ENCODE measurements around the gene PPP4R4. TPM values are rescaled to one million over a fixed set of nuclear protein-coding genes. Genes with fewer than 3 reads are reported as not detected.
A peak's percentile ranks its signal among the peaks of the same experiment; 100 is the strongest.

The PPP4R4 gene
- total RNA-seq, 3 donors from 2014 or later, result 2.0 to 4.2 (median 2.8) TPM

DNA sequence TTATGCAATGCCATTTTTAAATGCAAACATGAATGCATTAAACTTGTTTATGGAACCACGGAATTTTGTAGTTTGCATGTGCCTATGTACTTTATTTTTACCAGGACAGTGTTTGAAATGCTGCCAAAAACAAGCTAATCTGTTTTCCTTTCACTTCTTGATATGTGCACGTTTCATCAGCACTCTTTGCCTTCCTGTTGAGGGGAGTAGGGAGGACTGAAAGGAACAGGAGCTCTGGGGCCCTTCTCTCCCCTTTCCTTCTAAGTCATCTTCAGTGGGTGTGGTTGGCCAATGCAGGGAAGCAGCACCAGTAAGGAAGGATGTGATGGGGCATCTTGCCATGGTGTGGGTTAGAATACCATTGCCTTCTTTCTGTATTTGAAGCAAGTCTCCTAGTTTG, 12.1 kb upstream of the PPP4R4 start:
- ATAC-seq (no peak), DNase-seq (no peak)
- Mint-ChIP-seq H3K36me3 (ENCODE audit: insufficient read depth) (no peaks in the 10 kb centered on the region), H3K27me3 (ENCODE audit: low read depth) (no peaks in the 10 kb centered on the region), H3K4me1 (ENCODE audit: low read depth) (peaks cover 67% of the 10 kb centered on the region), H3K9me3 (no peaks in the 10 kb centered on the region), H3K4me3 (no peak overlapping the region)

- Mint-ChIP-seq H3K36me3 (ENCODE audit: insufficient read depth) (no peaks in the 10 kb centered on the region), H3K4me3 (no peak overlapping the region), H3K9me3 (no peaks in the 10 kb centered on the region), H3K27me3 (ENCODE audit: low read depth) (no peaks in the 10 kb centered on the region), H3K4me1 (ENCODE audit: low read depth) (peaks cover 64% of the 10 kb centered on the region)
- ATAC-seq (no peak), DNase-seq (no peak)
Measured at GRCh38 chr14:94162466-94162865, 11.7 kb upstream of the PPP4R4 start.

DNA sequence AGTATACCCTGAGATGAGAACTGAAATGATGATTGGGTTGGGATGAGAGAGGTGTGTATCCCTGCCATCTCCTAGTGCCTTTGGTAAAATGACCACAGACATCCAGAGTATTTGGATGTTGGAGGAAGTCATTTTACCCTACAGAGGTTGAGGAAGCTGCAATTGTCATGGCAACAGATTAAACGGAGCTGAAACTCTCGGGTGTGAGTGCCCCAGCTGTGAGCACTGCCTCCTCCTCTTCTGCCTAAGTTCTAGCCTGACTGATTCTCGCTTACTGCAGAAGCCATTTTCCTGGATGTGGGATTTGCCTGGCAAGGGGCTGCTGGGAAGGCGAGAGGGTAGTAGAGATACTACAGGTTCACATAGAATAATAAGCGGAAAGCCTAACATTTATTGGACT, 10.3 kb upstream of the PPP4R4 start:
- H3K27me3 Mint-ChIP-seq (ENCODE audit: low read depth), result no peaks in the 10 kb centered on the region
- no peaks in the 10 kb centered on the region for H3K36me3 Mint-ChIP-seq (ENCODE audit: insufficient read depth)
- ATAC-seq (peak in 1 of 2 donors; percentile 25), DNase-seq (no peak)
- peaks cover 50% of the 10 kb centered on the region for H3K4me1 Mint-ChIP-seq (ENCODE audit: low read depth)
- no peak overlapping the region for H3K4me3 Mint-ChIP-seq
- no peaks in the 10 kb centered on the region for H3K9me3 Mint-ChIP-seq

DNA sequence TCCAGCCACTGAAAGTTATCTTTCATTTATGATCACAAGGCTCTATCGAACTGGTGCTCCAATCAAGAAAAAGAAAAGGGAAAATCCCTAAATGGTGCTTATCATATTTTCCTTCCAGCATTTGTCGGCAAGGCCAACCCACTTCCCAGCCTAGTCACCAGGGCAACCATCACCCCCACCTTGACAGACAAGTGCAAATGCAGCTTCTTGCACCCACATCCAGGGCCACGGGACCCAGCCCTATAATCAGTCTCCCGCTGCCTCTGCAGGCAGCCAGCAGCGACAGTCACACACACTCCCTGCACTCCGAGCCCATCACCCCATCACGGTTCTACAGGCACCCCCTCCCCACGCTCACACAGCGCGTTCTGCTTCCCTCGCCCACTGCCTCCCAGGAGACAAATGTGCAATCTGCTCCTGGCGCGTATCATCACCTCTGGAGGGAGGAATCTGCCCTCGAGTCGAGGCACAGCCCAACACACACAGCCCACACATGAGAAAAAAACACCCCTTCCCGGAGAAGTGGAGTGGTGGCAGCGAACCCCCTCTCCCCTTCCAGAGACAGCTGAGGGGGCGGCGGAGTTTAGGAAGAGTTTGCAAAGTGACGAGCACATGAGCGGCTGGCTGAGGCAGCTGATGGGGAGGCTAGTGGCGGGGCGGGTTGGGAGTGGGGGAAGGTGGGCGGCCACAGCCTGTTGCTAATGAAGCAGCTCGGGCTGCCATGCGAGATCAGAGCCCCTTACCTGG, 9.3 kb upstream of the PPP4R4 start:
- Mint-ChIP-seq H3K36me3 (ENCODE audit: insufficient read depth) (no peaks in the 10 kb centered on the region), H3K4me3 (no peak overlapping the region), H3K9me3 (no peaks in the 10 kb centered on the region), H3K4me1 (ENCODE audit: low read depth) (peaks cover 43% of the 10 kb centered on the region), H3K27me3 (ENCODE audit: low read depth) (no peaks in the 10 kb centered on the region)
- no peak for DNase-seq
- ATAC-seq, result peak; percentile 48 to 70

DNA sequence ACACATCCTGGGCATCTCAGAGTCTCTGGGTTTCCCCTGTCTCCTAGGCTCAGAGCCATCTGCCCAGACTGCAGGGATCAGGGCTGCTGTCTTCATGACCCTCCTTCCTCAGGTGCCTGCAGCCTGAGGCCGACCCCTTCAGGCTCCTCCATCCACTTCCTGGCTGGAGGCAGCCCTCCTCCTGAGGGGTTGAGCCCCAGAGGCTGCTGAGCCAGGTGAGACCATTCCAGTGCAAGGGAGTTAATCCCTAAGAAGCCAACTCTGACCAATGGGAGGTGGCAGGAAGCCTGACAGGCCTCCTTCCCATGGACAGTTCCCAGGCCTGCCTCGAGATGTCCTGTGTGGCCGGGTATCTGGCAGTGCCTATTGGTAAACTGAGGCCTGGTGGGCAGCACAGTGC, 8.4 kb upstream of the PPP4R4 start:
- ATAC-seq, result no peak
- H3K4me3 Mint-ChIP-seq, result no peak overlapping the region
- H3K4me1 Mint-ChIP-seq (ENCODE audit: low read depth), result peaks cover 35% of the 10 kb centered on the region
- H3K27me3 Mint-ChIP-seq (ENCODE audit: low read depth), result no peaks in the 10 kb centered on the region
- DNase-seq, result no peak
- no peaks in the 10 kb centered on the region for H3K36me3 Mint-ChIP-seq (ENCODE audit: insufficient read depth)
- no peaks in the 10 kb centered on the region for H3K9me3 Mint-ChIP-seq

GRCh38 chr14:94170136-94170535, 4.0 kb upstream of the PPP4R4 start:
- H3K27me3 Mint-ChIP-seq (ENCODE audit: low read depth), result peaks cover 5% of the 10 kb centered on the region
- no peak overlapping the region for H3K4me3 Mint-ChIP-seq
- DNase-seq (no peak), ATAC-seq (no peak)
- no peaks in the 10 kb centered on the region for H3K9me3 Mint-ChIP-seq
- no peaks in the 10 kb centered on the region for H3K36me3 Mint-ChIP-seq (ENCODE audit: insufficient read depth)
- peaks cover 8% of the 10 kb centered on the region for H3K4me1 Mint-ChIP-seq (ENCODE audit: low read depth)

DNA sequence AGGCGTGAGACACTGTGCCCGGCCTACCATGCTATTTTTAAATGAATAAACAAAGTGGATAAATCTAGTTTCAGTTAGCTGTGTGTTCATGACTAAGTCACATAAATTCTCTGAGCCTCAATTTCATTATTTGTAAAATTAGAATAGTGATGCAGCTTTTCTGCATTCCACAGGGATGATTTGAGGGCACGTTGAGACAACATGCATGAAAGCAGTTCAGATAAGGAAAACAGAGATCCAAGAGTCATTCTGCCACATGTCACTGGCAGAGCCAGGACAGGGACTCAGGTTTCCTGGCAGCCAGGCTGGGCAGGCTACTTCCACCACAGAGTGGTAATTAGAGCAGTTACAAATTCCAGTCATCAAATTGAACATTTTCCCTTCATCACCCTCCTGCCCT, 2.9 kb upstream of the PPP4R4 start:
- Mint-ChIP-seq H3K9me3 (no peaks in the 10 kb centered on the region), H3K4me3 (no peak overlapping the region), H3K27me3 (ENCODE audit: low read depth) (peaks cover 10% of the 10 kb centered on the region), H3K36me3 (ENCODE audit: insufficient read depth) (no peaks in the 10 kb centered on the region), H3K4me1 (ENCODE audit: low read depth) (peaks cover 19% of the 10 kb centered on the region)
- DNase-seq (no peak), ATAC-seq (no peak)

DNA sequence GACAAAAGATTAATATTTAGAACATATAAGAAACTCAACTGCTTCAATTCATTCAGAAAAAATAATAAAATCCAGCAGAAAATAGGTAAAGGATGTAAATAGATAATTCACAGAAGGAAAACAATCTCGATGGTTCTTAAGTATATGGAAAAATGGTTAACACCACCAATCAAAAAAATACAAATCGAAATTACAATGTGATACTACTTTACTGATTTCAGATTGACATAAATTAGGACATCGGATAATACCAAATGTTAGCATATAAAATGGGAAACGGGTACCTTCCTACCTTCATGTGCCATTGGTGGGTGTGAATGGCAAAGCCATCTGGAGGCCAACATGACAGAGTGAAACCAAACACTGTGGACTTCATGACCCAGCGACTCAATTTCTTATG, 1.6 kb upstream of the PPP4R4 start:
- Mint-ChIP-seq H3K4me1 (ENCODE audit: low read depth) (peaks cover 26% of the 10 kb centered on the region), H3K4me3 (peak overlapping the region; percentile 79), H3K36me3 (ENCODE audit: insufficient read depth) (no peaks in the 10 kb centered on the region), H3K9me3 (no peaks in the 10 kb centered on the region), H3K27me3 (ENCODE audit: low read depth) (peaks cover 13% of the 10 kb centered on the region)
- ATAC-seq (no peak), DNase-seq (no peak)

- ATAC-seq (no peak), DNase-seq (no peak)
- Mint-ChIP-seq H3K4me3 (peak overlapping the region; percentile 79), H3K9me3 (no peaks in the 10 kb centered on the region), H3K4me1 (ENCODE audit: low read depth) (peaks cover 26% of the 10 kb centered on the region), H3K36me3 (ENCODE audit: insufficient read depth) (no peaks in the 10 kb centered on the region), H3K27me3 (ENCODE audit: low read depth) (peaks cover 13% of the 10 kb centered on the region)
Measured at GRCh38 chr14:94173471-94173884, 644 bp upstream of the PPP4R4 start.

DNA sequence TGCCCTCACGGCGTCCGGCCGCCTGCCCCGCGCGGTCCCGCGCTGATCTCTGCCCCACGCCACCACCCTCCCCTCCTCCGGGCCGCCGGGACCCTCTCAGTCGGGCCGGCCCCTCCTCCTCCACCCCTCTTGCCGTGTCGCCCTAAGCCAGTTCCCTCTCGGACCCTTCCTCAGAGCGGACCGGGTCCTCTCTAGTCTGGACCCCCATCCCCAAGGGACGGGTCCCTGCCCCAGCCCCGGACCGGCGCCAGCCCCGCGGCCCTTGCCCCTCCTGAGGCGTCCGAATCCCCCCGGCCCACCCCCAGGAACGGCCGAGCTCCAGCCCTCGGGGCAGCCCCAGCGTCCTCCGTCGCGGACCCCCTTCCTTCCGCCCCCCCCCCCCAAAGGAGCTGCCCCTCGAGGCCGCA, 485 bp downstream of the PPP4R4 start:
- Mint-ChIP-seq H3K4me1 (ENCODE audit: low read depth) (peaks cover 26% of the 10 kb centered on the region), H3K27me3 (ENCODE audit: low read depth) (peaks cover 13% of the 10 kb centered on the region), H3K9me3 (no peaks in the 10 kb centered on the region), H3K36me3 (ENCODE audit: insufficient read depth) (no peaks in the 10 kb centered on the region), H3K4me3 (peak overlapping the region; percentile 75)
- ATAC-seq (no peak), DNase-seq (no peak)

- Mint-ChIP-seq H3K4me1 (ENCODE audit: low read depth) (peaks cover 26% of the 10 kb centered on the region), H3K4me3 (peak overlapping the region; percentile 75), H3K9me3 (no peaks in the 10 kb centered on the region), H3K27me3 (ENCODE audit: low read depth) (peaks cover 13% of the 10 kb centered on the region), H3K36me3 (ENCODE audit: insufficient read depth) (no peaks in the 10 kb centered on the region)
- ATAC-seq (no peak), DNase-seq (no peak)
Measured at GRCh38 chr14:94175011-94175745, 1.1 kb downstream of the PPP4R4 start.

GRCh38 chr14:94175747-94176146, 1.6 kb downstream of the PPP4R4 start:
- Mint-ChIP-seq H3K36me3 (ENCODE audit: insufficient read depth) (no peaks in the 10 kb centered on the region), H3K27me3 (ENCODE audit: low read depth) (peaks cover 13% of the 10 kb centered on the region), H3K4me1 (ENCODE audit: low read depth) (peaks cover 30% of the 10 kb centered on the region), H3K9me3 (no peaks in the 10 kb centered on the region), H3K4me3 (peak overlapping the region; percentile 75)
- DNase-seq (no peak), ATAC-seq (no peak)

DNA sequence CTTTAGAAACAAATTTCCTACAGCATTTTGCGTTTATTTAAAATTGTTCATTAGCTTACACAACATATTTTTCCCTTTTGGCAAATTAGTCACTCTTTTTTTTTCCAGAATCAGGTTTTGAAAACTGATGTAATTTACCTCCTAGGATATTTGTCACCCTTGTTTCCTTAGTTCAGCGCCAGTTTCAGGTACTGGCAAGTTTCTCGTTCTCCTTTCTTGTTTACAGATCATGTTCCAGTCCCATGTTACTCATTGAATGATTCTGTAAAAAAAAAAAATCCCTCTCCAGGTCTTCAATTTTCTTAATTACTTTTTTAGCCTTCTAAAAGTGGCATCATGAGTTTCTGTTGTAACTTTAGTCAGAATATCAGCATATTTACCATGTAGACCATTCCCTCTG, 2.7 kb downstream of the PPP4R4 start:
- DNase-seq, result no peak
- Mint-ChIP-seq H3K27me3 (ENCODE audit: low read depth) (peaks cover 13% of the 10 kb centered on the region), H3K36me3 (ENCODE audit: insufficient read depth) (no peaks in the 10 kb centered on the region), H3K4me1 (ENCODE audit: low read depth) (peaks cover 34% of the 10 kb centered on the region), H3K4me3 (peak overlapping the region; percentile 75), H3K9me3 (no peaks in the 10 kb centered on the region)
- no peak for ATAC-seq

DNA sequence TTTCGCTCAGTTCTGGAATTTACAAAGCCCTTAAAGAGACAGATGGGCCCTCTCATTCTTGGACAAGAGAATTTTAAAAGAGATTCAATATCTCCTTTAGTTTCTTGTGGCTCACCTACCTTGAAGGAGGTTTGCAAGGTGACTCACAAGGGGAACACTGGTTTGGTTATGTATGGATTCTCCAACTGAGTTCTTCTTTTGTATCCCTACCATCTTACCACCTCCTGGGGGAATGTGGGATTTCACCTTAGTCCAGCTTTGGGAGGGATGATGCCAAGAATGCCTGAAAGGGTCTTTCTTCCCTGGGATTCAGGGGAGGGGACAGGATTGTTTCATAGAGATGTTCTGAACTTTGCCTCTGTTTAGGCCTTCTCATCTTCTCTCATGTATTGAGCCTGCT, 3.7 kb downstream of the PPP4R4 start:
- DNase-seq, result no peak
- Mint-ChIP-seq H3K4me1 (ENCODE audit: low read depth) (peaks cover 34% of the 10 kb centered on the region), H3K27me3 (ENCODE audit: low read depth) (peaks cover 13% of the 10 kb centered on the region), H3K4me3 (peak overlapping the region; percentile 9), H3K36me3 (ENCODE audit: insufficient read depth) (no peaks in the 10 kb centered on the region), H3K9me3 (no peaks in the 10 kb centered on the region)
- no peak for ATAC-seq

GRCh38 chr14:94179244-94179643, 5.1 kb downstream of the PPP4R4 start:
- no peaks in the 10 kb centered on the region for H3K36me3 Mint-ChIP-seq (ENCODE audit: insufficient read depth)
- H3K4me3 Mint-ChIP-seq, result no peak overlapping the region
- no peaks in the 10 kb centered on the region for H3K9me3 Mint-ChIP-seq
- peaks cover 11% of the 10 kb centered on the region for H3K27me3 Mint-ChIP-seq (ENCODE audit: low read depth)
- peaks cover 29% of the 10 kb centered on the region for H3K4me1 Mint-ChIP-seq (ENCODE audit: low read depth)
- DNase-seq (no peak), ATAC-seq (no peak)
